PC-9 (cell line): Measurements from ENCODE around the gene MAVS. TPM values are rescaled to one million over a fixed set of nuclear protein-coding genes. Genes with fewer than 3 reads are reported as not detected.

Experiments used
- BruUV-seq: library from RNA; stranded (reverse); fragments of 400-500 nt; replicated peaks from 2 replicates; lab custom pipeline; 2021; lab: Mats Ljungman, UMichigan
- CTCF ChIA-PET: fragments of 300-600 bp; sonication (Branson Sonifier 250); formaldehyde crosslinking; loops from one replicate; lab custom pipeline; 2022; ENCODE audit warnings: antibody characterized with exemption; lab: Charles Lee
- POLR2A ChIA-PET: fragments of 300-600 bp; sonication (Branson Sonifier 250); formaldehyde crosslinking; loops from one replicate; lab custom pipeline; 2022; ENCODE audit warnings: antibody characterized with exemption; ENCODE audit not compliant: unreplicated experiment; lab: Charles Lee
- DNase-seq, 2 experiments: peaks; one replicate each; pipeline versions ENCODE4 v3.0.0 to v3.0.0-alpha.2; 2015 to 2022; ENCODE audit warnings: mixed read lengths in 1 of 2
- H2AFZ ChIP-seq: fragments of 200-600 bp; sonication (generic); 2 replicates; pipeline ENCODE4 v1.8.1; 2017; ENCODE audit warnings: antibody characterized with exemption
- H3F3A ChIP-seq: fragments of 200-600 bp; sonication (generic); 2 replicates; pipeline ENCODE4 v1.8.1; 2017; ENCODE audit warnings: antibody characterized with exemption, mild to moderate bottlenecking, low read depth; ENCODE audit not compliant: insufficient read depth
- H3K27ac ChIP-seq: fragments of 200-600 bp; sonication (generic); 2 replicates; pipeline ENCODE4 v1.6.1; 2016; ENCODE audit warnings: mixed run types
- H3K27me3 ChIP-seq: fragments of 200-600 bp; sonication (generic); 2 replicates; pipeline ENCODE4 v1.6.1; 2016; ENCODE audit warnings: low read depth, mixed run types; ENCODE audit not compliant: insufficient read depth
- H3K36me3 ChIP-seq: fragments of 200-600 bp; sonication (generic); 2 replicates; pipeline ENCODE4 v1.6.1; 2016; ENCODE audit warnings: low read depth, mixed run types
- H3K4me1 ChIP-seq: fragments of 200-600 bp; sonication (generic); replicated peaks from 2 replicates; pipeline ENCODE4 v1.6.1; 2016; ENCODE audit warnings: mixed run types; ENCODE audit not compliant: insufficient read depth
- H3K4me2 ChIP-seq: fragments of 200-600 bp; sonication (generic); 2 replicates; pipeline ENCODE4 v1.6.1; 2017; ENCODE audit warnings: mixed run types
- H3K4me3 ChIP-seq: fragments of 200-600 bp; sonication (generic); 2 replicates; pipeline ENCODE4 v1.6.1; 2016; ENCODE audit warnings: mixed run types
- H3K79me2 ChIP-seq: fragments of 200-600 bp; sonication (generic); 2 replicates; pipeline ENCODE4 v1.6.1; 2017; ENCODE audit warnings: low read depth, mixed run types
- H3K9me2 ChIP-seq: fragments of 200-600 bp; sonication (generic); 2 replicates; pipeline ENCODE4 v1.8.1; 2017; ENCODE audit warnings: mild to moderate bottlenecking; ENCODE audit not compliant: insufficient read depth
- H3K9me3 ChIP-seq: fragments of 200-600 bp; sonication (generic); 2 replicates; pipeline ENCODE4 v1.8.1; 2016; ENCODE audit warnings: low read depth; ENCODE audit not compliant: insufficient read depth
- H4K20me1 ChIP-seq: fragments of 200-600 bp; sonication (generic); 2 replicates; pipeline ENCODE4 v1.8.1; 2017; ENCODE audit not compliant: insufficient read depth
- CTCF ChIP-seq: fragments of 200-600 bp; sonication (generic); conservative IDR thresholded peaks from 2 replicates; pipeline ENCODE4 v1.6.1; 2017; ENCODE audit warnings: mixed run types, antibody characterized with exemption, mild to moderate bottlenecking, moderate library complexity
- EZH2 ChIP-seq: fragments of 200-600 bp; sonication (generic); IDR thresholded peaks from 2 replicates; pipeline ENCODE4 v1.8.0; 2017; ENCODE audit warnings: antibody characterized with exemption, low read depth
- intact Hi-C: fragments of 100-400 bp; cut with micrococcal nuclease; formaldehyde crosslinking; loops from one replicate; pipeline ENCODE4 v1.10.0; 2022; ENCODE audit not compliant: unreplicated experiment
- total RNA-seq: library from RNA; stranded (reverse); gene quantifications from 2 replicates; pipeline ENCODE4 v1.2.3, GENCODE V29; 2021

Gene MAVS
- total RNA-seq, 1 experiment from 2014 or later, result 61.3 TPM

- H3K27me3 ChIP-seq, result no peaks in the 10 kb centered on the region
- TF ChIP-seq EZH2, result no peak
- H3K79me2 ChIP-seq, result peaks cover 14% of the 10 kb centered on the region
- 0 out of 2 replicates have a peak overlapping the region, but pooled peaks have one; percentile 9 for H3K4me2 ChIP-seq
- no peak overlapping the region for H2AFZ ChIP-seq
- CTCF ChIA-PET, result interaction anchor here (0.5 to 0.8 kb wide), 5 partner anchors 13 to 498 kb away, joined by 4 to 7 read pairs (median 6); partner anchors contain the start of gene AP5S1
- peaks cover 7% of the 10 kb centered on the region; the same call in 1 of the 2 replicates for H3K4me1 ChIP-seq
- H3K9me2 ChIP-seq, result no peaks in the 10 kb centered on the region
- intact Hi-C loops, result no loop called here
- POLR2A ChIA-PET, result interaction anchor here (0.6 kb wide), 1 partner anchor 89 kb away, joined by 6 read pairs; no protein-coding TSS in a partner anchor
- H3K27ac ChIP-seq, result peak overlapping the region; percentile 11; the same call in 1 of the 2 replicates
- no peaks in the 10 kb centered on the region for H3K9me3 ChIP-seq
- peaks cover 3% of the 10 kb centered on the region; the same call in 1 of the 2 replicates for H4K20me1 ChIP-seq
- no peaks in the 10 kb centered on the region for H3K36me3 ChIP-seq
- DNase-seq, result peak; percentile 25 to 62
- no peak overlapping the region for H3K4me3 ChIP-seq
- H3F3A ChIP-seq, result peaks cover 22% of the 10 kb centered on the region; the same call in 1 of the 2 replicates
- no TSS peak for BruUV-seq
Observed at GRCh38 chr20:3854462-3854871, 7.8 kb downstream of the MAVS start.

- Histone ChIP-seq H3K9me3 (no peaks in the 10 kb centered on the region), H3K9me2 (no peaks in the 10 kb centered on the region), H3K4me3 (no peak overlapping the region), H3K79me2 (0 out of 2 replicates have a peak, but pooled peaks cover under 1% of the 10 kb centered on the region), H3K4me2 (no peak overlapping the region), H3K27me3 (no peaks in the 10 kb centered on the region), H2AFZ (no peak overlapping the region), H3K4me1 (peaks cover 7% of the 10 kb centered on the region; the same call in 1 of the 2 replicates), H3F3A (peaks cover 22% of the 10 kb centered on the region; the same call in 1 of the 2 replicates), H3K27ac (no peak overlapping the region), H3K36me3 (peaks cover 5% of the 10 kb centered on the region; the same call in 1 of the 2 replicates), H4K20me1 (no peaks in the 10 kb centered on the region)
- no peak for DNase-seq
- intact Hi-C loops, result no loop called here
- POLR2A ChIA-PET, result no interaction called here
- BruUV-seq, result no TSS peak
- CTCF ChIA-PET, result interaction anchor here (0.5 kb wide), 1 partner anchor 61 kb away, joined by 4 read pairs; the partner anchor contains the start of gene CDC25B
- TF ChIP-seq CTCF, result no peak
- no peak for TF ChIP-seq EZH2
Observed at GRCh38 chr20:3857405-3857804, 10.8 kb downstream of the MAVS start.

GRCh38 chr20:3858689-3859088 lies 12.1 kb downstream of the MAVS start:
- intact Hi-C loops, result no loop called here
- Histone ChIP-seq H3K27me3 (no peaks in the 10 kb centered on the region), H3K9me2 (no peaks in the 10 kb centered on the region), H3K27ac (no peak overlapping the region), H3F3A (peaks cover 18% of the 10 kb centered on the region; the same call in 1 of the 2 replicates), H2AFZ (no peak overlapping the region), H3K4me2 (no peak overlapping the region), H3K4me3 (no peak overlapping the region), H3K79me2 (no peaks in the 10 kb centered on the region), H4K20me1 (no peaks in the 10 kb centered on the region), H3K4me1 (peaks cover 7% of the 10 kb centered on the region; the same call in 1 of the 2 replicates), H3K9me3 (no peaks in the 10 kb centered on the region), H3K36me3 (peaks cover 10% of the 10 kb centered on the region; the same call in 1 of the 2 replicates)
- TF ChIP-seq CTCF, result no peak
- no peak for TF ChIP-seq EZH2
- ChIA-PET CTCF (no interaction called here), POLR2A (no interaction called here)
- no peak for DNase-seq
- no TSS peak for BruUV-seq
